Testis (tissue), 3 donors: ENCODE data around the gene RAB3C. TPM values are rescaled to one million over a fixed set of nuclear protein-coding genes. Genes with fewer than 3 reads are reported as not detected.
A peak's percentile ranks its signal among the peaks of the same experiment; 100 is the strongest.

Source experiments
- DNase-seq: peaks from one replicate; pipeline ENCODE4 v3.0.0-alpha.2; 2019
- H3K27ac ChIP-seq, 2 donors: fragments of 200-600 bp; sonication (generic); one replicate each; pipeline ENCODE4 v1.5.1; 2019
- H3K27me3 ChIP-seq: fragments of 200-600 bp; sonication (generic); one replicate; pipeline ENCODE4 v1.5.1; 2019
- H3K36me3 ChIP-seq: fragments of 200-600 bp; sonication (generic); one replicate; pipeline ENCODE4 v1.5.1; 2017; ENCODE audit warnings: low read depth; ENCODE audit errors: missing control alignments
- H3K4me1 ChIP-seq: fragments of 200-600 bp; sonication (generic); one replicate; pipeline ENCODE4 v1.5.1; 2019
- H3K4me3 ChIP-seq, 2 donors: fragments of 200-600 bp; sonication (generic); one replicate each; pipeline ENCODE4 v1.5.1; 2017 to 2019
- H3K9me3 ChIP-seq: fragments of 200-600 bp; sonication (generic); one replicate; pipeline ENCODE4 v1.5.1; 2017
- CTCF ChIP-seq, 3 experiments: fragments of 450-650 bp in 2 of 3; fragments of 200-600 bp in 1 of 3; sonication (generic) in 1 of 3; IDR thresholded peaks; one replicate each; pipeline ENCODE4 v1.5.1; 2016 to 2019; ENCODE audit warnings: antibody characterized with exemption in 3 of 3, mild to moderate bottlenecking in 2 of 3, moderate library complexity in 1 of 3
- POLR2A ChIP-seq: fragments of 450-650 bp; IDR thresholded peaks from one replicate; pipeline ENCODE4 v1.6.1; 2017; ENCODE audit warnings: antibody characterized with exemption, mild to moderate bottlenecking, moderate library complexity
- WGBS, 2 donors: methylation state at CpG; one replicate each; pipeline ENCODE4 v1.1.5; 2018; 5-methylcytosine and 5-hydroxymethylcytosine counted together
- intact Hi-C: fragments of 100-400 bp; cut with DNase I; formaldehyde crosslinking; loops from one replicate; pipeline ENCODE4 v1.15.1; 2023; ENCODE audit warnings: low total_unique reads
- polyA plus RNA-seq: library from polyadenylated mRNA; stranded (reverse); fragments of 350-450 nt; fragmentation: Illumina TruSeq; extraction: RNeasy Lipid Tissue Mini Kit (QIAGEN cat#74804); gene quantifications from one replicate; pipeline ENCODE4 v1.2.3, GENCODE V29; 2014; ENCODE audit warnings: low read depth, low replicate concordance; ENCODE audit not compliant: insufficient read depth
- total RNA-seq, 2 donors: library from RNA; depleted of rRNA; stranded (reverse); fragments of >200 nt; gene quantifications; one replicate each; pipeline ENCODE4 v1.2.3, GENCODE V29; 2016

Gene RAB3C
- total and polyA plus RNA-seq, 3 donors from 2014 or later = 0.47 to 2.5 (median 1.8) TPM

GRCh38 chr5:58828258-58828657, 245.4 kb downstream of the RAB3C start:
- DNase-seq = no peak
- Histone ChIP-seq H3K27ac (no peak overlapping the region), H3K4me1 (no peaks in the 10 kb centered on the region), H3K4me3 (no peak overlapping the region), H3K36me3 (no peaks in the 10 kb centered on the region), H3K9me3 (no peaks in the 10 kb centered on the region), H3K27me3 (no peaks in the 10 kb centered on the region)
- intact Hi-C loops = no loop called here
- 80 to 83% methylated on average over 4 of the region's 4 CpGs for WGBS, 2 donors
- TF ChIP-seq CTCF (IDR thresholded peaks at IDR 0.05) = no peak
- no peak for TF ChIP-seq POLR2A

- Histone ChIP-seq H3K4me3 (no peak overlapping the region), H3K4me1 (no peaks in the 10 kb centered on the region), H3K27me3 (no peaks in the 10 kb centered on the region), H3K36me3 (no peaks in the 10 kb centered on the region), H3K9me3 (no peaks in the 10 kb centered on the region), H3K27ac (no peak overlapping the region)
- no peak for TF ChIP-seq CTCF (IDR thresholded peaks at IDR 0.05)
- no peak for DNase-seq
- intact Hi-C loops = no loop called here
Observed at GRCh38 chr5:58834242-58835225, 251.7 kb downstream of the RAB3C start.

GRCh38 chr5:58836351-58836750, 253.5 kb downstream of the RAB3C start:
- no peaks in the 10 kb centered on the region for H3K27me3 ChIP-seq
- no peak overlapping the region for H3K27ac ChIP-seq
- TF ChIP-seq CTCF (IDR thresholded peaks at IDR 0.05) (no peak), POLR2A (no peak)
- H3K4me3 ChIP-seq = no peak overlapping the region
- DNase-seq = peak; percentile 24
- 54 to 59% methylated on average over 3 of the region's 3 CpGs for WGBS, 2 donors
- H3K9me3 ChIP-seq = no peaks in the 10 kb centered on the region
- H3K36me3 ChIP-seq = no peaks in the 10 kb centered on the region
- intact Hi-C loops = no loop called here
- no peaks in the 10 kb centered on the region for H3K4me1 ChIP-seq

- intact Hi-C loops = no loop called here
- no peak for DNase-seq
- Histone ChIP-seq H3K36me3 (no peaks in the 10 kb centered on the region), H3K9me3 (no peaks in the 10 kb centered on the region), H3K27ac (no peak overlapping the region), H3K27me3 (no peaks in the 10 kb centered on the region), H3K4me1 (no peaks in the 10 kb centered on the region), H3K4me3 (no peak overlapping the region)
- TF ChIP-seq CTCF (IDR thresholded peaks at IDR 0.05) = no peak
- no peak for TF ChIP-seq POLR2A
Observed at GRCh38 chr5:58838729-58839128, 255.9 kb downstream of the RAB3C start.

GRCh38 chr5:58842852-58843251, 260.0 kb downstream of the RAB3C start:
- no peak for TF ChIP-seq POLR2A
- no peak overlapping the region for H3K4me3 ChIP-seq
- H3K9me3 ChIP-seq = no peaks in the 10 kb centered on the region
- WGBS, 2 donors = 92 to 95% methylated on average over 2 of the region's 2 CpGs
- intact Hi-C loops = loop anchor here (5.0 kb wide), 1 partner anchor 346 kb away; no protein-coding TSS in a partner anchor
- H3K4me1 ChIP-seq = no peaks in the 10 kb centered on the region
- no peaks in the 10 kb centered on the region for H3K36me3 ChIP-seq
- DNase-seq = no peak
- no peak overlapping the region for H3K27ac ChIP-seq
- H3K27me3 ChIP-seq = no peaks in the 10 kb centered on the region
